HG02588 (cell line): ENCODE measurements around the gene FAM110C.
"Not testable (repeated sequence)": the region's sequence is repeated elsewhere in the genome, so short reads cannot be mapped to it uniquely, and the experiment has no call there.

Experiments
- ATAC-seq: cut with Tn5 transposase; IDR thresholded peaks from one replicate; pipeline ENCODE4 v1.9.1; 2021; ENCODE audit warnings: mild to moderate bottlenecking, moderate library complexity; ENCODE audit not compliant: unreplicated experiment

FAM110C gene, protein sequence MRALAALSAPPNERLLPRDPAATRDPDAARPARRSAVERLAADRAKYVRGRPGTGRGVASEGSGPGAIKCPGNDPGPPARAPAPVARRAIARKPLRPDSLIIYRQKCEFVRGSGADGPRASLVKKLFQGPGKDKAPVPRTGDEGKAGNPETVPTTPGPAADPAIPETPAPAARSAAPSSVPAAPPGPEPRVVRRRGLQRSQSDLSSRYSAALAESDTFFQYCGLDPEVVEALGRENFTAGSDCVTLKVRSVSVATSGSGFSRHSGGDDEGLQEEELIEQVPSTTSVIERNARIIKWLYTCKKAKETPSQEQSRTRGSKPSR

DNA sequence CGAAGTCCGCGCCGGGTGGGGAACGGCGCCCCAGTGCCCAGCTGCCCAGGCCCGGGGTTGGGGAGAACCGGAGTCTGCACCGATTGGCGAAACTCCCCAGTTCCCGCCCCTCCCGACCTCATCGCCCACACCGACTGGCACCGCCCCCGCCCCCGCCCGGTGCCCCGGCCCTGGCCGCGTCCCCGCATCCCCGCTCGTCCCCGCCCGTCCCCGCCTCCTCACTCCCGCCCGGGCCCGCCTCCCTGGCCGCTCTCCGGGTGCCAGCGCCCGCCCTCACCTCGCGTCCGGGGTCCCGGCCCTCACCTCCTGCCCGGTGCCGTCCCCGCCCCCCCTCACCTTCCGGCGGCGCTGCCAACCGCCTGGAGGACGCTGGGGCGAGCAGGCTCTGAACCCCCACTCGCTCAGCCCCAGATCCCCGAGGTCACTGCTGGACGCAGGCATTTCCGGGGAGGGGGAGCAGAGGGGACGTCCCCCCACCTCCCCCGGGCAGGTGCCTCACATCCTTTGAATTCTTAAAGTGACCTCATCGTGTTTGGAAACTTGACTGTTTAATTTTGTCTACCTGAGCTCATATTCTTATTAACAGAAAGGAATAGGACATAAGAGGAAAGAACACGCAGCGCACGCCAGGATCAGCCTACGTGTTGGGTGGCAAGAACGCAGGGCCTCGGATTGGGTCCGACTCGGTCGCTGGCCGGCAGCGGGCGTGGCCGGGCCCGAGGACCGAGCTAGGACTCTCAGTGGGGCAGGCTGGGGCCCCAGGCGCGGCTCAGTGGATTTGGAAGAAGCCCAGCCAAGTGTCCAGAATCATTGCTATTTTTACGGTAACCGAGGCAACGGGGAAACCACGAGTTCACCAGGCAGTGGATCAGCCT is at the start of gene FAM110C:
FAM110C (minus strand) TSS at position 35 of the 875 bp plus-strand sequence. CDS start 120 bp downstream, outside the sequence.
- ATAC-seq, result no peak

DNA sequence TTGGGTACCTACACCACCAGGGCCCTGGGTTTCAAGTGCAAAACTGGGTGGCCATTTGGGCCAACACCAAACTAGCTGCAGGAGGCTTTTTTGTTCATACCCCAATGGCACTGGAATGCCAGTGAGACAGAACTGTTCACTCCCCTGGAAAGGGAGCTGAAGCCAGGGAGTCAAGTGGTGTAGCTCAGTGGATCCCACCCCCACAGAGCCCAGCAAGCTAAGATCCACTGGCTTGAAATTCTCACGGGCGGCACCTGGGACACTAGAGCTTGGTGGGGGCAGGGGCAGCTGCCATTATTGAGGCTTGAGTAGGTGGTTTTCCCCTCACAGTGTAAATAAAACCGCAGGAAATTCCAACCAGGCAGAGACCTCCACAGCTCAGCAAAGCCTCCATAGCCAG is 46.0 kb upstream of the FAM110C start:
- no peak for ATAC-seq

DNA sequence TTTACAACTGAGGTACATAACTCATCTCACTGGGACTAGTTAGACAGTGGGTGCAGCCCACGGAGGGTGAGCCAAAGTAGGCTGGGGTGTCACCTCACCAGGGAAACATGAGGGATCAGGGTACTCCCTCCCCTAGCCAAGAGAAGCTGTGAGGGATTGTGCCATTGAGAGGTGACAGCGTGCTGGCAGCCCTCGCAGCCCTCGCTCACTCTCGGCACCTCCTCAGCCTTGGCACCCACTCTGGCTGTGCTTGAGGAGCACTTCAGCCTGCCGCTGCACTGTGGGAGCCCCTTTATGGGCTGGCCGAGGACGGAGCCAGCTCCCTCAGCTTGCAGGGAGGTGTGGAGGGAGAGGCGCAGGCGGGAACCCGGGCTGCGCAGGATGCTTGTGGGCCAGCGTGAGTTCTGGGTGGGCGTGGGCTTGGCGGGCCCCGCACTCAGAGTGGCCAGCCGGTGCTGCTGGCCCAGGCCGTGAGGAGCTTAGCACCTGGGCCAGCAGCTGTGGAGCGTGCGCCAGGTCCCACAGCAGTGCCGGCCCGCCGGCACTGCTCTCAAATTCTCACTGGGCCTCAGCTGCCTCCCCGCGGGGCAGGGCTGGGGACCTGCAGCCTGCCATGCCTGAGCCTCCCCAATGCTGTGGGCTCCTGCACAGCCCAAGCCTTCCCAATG is 44.5 kb upstream of the FAM110C start:
- no peak for ATAC-seq

DNA sequence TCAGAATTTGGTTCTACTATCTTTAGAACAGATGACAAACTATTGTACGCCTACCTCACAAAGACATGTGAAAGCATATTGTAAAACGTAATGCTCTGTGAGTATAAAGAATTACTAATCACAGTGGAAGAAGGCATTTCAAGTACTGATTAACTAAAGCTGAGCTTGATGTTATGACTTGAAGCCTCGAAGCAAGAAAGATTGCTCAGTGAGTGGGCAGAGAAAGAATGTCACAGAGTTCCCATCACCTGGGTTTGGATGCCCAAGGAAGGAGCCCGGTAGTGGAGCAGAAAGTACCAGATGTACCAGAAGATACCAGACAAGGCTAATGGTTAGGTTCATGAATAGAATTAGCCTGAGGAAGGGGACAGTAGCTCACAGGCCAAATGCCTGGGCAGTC is 39.5 kb upstream of the FAM110C start:
- no peak for ATAC-seq

DNA sequence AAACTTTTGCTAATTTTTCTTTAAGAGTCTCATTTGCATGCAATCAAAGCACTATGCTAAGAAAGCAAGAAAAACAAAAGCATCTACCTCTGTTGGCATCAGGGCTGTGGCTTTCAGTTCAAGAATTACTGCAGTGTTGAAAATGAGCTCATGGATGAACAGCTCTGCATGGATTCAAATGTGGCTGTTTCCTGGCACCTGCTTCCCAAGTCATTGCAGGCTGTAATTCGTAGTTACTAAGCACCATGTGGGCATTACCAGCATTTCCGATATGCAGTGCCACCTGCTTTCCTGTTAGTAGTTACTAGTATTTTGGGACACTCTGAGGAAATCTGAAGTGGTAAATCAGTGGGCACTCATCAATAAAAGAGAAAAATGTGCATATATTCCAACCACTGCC is 37.8 kb upstream of the FAM110C start:
- ATAC-seq, result no peak

DNA sequence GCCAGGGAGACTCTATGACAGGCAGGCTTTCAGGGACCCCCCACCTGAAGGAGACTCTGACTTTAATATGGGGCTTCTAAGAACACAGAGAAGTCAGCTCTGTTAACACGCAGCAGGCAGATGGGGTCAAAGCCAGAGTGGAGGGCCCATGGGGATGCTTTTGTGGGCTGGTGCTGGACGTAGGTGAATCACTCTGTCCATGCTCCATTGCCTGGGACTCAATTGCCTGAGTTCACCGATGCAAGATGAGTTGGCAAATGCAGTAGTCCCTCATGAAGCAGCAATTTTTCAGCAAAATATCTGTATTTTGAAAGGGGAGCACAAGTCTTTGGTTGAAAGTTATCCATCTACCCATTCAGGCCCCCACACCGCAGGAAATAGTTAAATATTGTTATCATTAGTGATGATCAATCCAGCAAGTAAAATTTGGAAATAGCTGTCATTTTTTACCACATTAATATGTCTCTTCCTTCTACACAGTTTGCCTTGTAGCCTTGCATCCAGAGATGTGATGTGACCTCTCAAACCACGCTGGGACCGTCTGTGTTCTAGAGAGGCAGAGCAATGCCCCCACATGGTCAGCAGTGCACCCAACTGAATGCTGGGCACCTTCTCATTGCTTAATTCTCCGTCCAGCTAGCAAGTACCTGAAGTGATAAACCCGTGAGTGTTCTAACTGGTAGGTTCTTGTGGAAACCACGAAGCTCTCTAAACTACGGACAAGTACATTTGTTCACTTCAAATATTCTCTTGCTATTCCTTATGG is 34.8 kb upstream of the FAM110C start:
- ATAC-seq, result no peak

DNA sequence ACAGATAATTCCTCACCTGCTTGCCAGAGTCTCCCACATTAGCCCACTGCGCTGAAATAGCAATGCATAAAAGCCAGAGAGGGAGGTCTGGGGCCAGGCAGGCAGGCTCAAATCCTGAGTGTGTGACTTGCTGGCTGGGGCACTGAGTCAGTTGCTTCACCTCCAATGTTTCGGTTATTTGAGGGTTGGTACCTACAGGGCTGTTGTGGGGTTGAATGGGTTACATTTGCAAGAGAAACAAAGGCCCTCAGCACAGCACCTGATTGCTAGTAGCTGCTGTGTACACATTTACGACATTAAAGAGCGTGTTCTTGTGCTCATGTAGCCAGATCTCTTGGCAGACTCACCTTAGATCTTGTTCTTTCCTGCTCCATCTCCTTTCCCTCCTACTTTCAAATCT is 34.1 kb upstream of the FAM110C start:
- ATAC-seq, result no peak

DNA sequence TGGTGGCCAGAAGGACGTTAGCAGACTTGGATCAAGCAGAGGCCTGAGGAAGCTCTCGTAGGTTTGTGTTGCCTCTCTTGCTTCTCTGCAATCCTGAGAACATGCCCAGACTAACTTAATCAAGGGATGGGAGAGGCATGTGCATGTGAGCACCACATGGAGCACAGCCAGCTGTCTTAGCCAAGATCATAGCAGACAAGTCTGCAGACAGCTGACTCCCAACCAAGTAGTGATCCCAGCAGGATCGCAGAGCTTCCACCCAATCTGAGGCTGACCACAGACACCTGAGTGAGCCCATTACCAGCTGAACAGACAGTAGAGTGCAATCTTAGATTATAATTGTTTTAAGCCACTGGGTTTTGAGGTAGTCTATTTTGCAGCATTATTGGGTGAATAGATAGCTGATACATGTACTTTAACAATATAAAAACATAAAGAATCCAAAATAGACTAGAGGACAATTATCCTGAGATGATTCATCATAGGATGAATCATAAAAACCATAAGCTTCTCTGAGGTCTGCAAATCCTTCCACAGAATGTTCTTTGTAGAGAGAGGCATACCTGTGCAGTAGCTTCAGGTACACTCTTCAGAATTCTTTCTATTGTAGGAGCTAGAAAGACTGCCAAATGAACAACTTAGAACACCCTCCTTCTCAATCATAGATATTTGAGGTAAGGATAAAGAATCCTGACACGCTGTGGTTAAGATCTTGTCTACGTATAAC is 25.2 kb upstream of the FAM110C start:
- no peak for ATAC-seq

DNA sequence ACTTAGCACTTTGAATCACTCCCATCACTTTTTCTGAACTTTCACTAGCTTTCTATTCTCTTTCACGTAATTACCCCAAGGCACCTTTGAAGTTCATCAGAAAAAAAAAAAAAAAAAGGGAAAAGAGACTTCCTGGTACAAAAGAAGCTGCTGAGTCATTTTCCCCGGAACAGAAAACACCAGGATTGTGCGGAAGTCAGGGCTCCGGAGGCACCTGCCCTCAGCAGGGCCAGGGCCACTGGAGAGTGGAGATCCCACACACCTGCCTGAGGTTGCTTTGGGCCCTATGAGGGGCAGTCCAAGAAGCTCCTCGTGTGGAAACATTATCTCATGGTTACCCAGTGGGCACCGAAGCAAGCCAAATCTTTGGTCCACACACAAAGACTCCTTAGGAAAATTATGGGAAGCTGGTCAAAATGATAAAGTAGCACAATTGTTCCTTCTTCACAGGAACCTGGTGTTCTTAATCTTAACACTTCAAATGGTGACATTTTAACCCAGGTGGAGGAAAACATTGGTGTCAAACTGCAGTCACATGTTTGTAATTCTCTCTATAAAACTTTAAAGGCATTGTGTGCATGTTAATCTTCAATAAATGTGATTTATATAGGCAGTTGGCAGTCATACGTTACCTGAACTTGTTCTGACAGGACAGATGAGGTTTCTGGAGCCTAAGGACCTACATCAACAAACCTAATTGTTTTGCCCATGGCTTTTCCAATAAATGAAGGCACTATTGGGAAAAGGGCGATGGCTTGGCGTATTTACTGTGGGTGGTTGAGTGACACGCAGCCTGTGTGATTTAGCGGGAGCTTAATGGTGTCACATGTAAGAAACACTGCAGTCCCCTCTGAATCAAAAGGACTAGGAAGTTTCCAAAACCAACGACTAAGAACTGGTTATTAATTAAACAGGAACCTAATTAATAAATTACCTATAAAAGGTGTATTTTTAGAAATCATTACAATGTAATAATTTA is 23.4 kb upstream of the FAM110C start:
- no peak for ATAC-seq

DNA sequence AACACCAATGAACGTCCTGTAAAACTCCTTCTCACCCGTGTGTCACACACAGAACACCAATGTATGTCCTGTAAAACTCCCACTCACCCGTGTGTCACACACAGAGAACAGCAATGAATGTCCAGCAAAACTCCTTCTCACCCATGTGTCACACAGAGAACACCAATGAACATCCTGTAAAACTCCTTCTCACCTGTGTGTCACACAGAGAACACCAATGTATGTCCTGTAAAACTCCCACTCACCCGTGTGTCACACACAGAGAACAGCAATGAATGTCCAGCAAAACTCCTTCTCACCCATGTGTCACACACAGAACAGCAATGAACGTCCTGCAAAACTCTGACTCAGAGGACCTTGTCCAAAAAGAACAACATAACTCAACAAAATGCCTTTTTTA is 22.3 kb upstream of the FAM110C start:
- not testable (repeated sequence) for ATAC-seq

DNA sequence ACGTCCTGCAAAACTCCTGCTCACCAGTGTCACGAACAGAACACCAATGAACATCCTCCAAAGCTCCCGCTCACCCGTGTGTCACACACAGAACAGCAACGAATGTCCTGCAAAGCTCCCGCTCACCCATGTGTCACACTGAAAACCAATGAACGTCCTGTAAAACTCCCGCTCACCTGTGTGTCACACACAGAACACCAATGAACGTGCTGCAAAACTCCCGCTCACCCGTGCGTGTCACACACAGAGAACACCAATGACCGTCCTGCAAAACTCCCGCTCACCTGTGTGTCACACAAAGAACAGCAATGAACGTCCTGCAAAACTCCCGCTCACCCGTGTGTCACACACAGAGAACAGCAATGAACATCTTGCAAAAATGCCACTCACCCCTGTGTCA is 20.5 kb upstream of the FAM110C start:
- no peak for ATAC-seq

DNA sequence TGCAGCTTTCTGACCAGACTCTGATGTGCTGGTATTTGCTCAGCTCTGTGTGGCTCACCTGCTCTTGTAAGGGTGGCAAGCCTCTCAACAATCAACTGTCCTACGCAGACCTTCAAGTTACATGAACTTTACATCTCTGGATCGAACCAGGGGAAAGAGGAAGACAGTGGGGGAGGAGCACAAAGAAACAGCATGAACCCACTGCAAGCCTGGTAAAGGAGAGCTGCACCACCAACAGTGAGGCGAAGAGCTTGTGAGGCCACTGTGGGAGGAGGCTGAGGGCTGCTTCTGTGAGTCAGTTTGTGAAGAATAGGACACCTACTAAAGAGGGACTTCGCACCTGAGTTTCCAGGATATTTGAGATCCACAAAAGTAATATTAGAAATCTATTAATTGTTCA is 18.8 kb upstream of the FAM110C start:
- no peak for ATAC-seq

DNA sequence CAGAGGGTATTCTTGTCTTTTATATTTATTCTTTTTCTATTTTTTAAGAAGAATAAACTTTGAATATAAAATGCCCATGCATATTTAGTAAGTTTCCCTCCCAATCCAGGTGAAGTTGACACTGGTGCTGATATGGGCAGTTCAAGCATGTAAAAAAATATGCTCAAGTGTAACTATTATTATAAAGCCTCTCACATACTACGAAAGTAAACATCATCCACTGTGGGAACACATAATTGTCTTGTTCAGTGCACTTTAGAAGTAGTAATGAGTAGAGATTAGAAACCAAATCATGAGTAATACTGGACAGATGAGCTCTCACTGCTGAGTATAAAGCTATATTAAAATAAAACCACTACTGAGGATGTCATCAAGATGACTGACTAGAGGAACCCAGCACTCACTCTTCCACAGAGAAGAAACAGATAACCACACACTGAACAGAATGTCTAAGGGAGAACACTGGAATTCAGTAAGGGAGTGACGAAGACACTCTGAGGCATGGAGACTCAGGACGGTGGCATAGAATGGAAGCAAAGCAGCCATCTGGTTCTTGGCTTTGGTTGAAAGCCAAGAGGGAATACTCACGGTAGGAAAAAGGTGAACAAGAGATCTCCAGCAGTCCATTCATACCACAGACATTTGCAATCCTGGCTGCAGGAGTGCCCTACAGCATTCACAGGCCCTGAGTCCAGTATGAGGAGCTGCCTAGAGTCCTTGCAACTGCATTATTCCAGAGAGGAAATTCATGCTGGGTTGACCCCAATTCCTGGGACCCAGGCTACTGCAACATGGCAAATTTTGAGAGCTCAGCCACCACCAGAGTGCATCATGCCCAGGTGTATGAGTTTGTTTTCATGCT is 9.5 kb upstream of the FAM110C start:
- ATAC-seq, result no peak

DNA sequence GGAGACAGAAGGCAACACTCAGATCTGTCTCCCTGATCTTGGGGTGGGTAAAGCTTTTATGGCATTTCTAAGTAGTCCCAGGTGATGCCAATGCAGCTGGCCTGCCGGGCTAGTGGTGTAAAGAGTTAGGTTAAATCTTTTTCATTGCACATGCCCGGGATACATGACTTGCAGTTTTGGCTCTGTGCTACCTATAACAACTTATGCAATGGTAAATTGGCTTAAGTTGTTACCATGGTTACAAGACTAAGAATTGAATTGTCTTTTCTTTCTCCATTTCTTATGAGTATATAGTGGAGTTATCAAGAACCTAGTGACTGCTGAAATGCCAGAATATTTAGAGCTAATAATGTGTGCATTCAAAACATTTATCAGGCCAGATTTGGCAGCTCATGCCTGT is 5.3 kb upstream of the FAM110C start:
- ATAC-seq, result no peak

DNA sequence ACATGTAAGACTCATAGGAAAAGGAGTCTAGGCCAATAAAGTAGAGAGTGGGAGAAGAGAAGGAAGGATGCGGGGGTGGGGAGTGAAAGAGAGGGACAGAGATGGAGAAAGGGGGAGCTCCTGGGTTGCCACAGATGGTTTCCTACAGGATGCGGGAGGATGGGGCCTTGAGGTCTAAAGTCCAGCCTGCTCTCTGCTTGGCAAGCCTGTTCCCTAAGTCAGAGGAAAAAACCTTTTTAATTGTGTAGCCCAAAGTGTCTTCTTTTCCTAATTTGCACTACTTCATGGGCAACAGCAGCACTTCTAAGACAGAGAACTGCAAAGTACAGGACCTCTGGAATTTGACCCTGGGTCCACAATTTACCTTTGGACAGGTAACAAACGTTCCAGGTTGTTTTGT is 1.4 kb upstream of the FAM110C start:
- ATAC-seq, result no peak

DNA sequence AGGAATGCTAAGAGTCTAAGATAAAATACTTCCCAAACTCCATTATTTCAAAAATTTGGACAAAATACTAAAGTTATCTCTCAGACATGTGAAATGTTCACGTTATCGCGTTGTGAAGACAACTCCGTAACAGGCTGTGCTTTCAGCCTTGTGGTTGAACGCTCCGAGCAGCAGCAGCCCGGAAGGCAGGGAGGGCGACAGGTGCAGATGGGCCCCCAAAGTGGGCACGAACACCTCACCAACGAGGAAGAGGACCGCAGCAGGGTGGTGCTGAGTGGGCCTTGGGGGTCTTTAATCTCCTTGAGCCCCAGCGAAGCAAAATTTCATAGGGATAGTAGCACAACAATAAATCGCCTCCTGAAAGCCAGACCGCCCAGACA is 1.0 kb upstream of the FAM110C start:
- no peak for ATAC-seq

DNA sequence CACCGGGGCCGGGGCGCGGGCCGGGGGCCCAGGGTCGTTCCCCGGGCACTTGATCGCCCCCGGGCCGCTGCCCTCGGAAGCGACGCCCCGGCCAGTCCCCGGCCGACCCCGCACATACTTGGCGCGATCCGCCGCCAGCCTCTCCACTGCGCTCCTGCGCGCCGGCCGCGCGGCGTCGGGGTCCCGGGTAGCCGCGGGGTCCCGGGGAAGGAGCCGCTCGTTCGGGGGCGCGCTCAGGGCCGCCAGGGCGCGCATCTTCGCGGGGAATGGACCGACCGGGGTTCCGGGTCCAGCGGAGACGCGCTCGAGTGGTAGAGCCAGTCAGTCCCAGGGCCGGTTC is 204 bp downstream of the FAM110C start:
- ATAC-seq, result no peak

DNA sequence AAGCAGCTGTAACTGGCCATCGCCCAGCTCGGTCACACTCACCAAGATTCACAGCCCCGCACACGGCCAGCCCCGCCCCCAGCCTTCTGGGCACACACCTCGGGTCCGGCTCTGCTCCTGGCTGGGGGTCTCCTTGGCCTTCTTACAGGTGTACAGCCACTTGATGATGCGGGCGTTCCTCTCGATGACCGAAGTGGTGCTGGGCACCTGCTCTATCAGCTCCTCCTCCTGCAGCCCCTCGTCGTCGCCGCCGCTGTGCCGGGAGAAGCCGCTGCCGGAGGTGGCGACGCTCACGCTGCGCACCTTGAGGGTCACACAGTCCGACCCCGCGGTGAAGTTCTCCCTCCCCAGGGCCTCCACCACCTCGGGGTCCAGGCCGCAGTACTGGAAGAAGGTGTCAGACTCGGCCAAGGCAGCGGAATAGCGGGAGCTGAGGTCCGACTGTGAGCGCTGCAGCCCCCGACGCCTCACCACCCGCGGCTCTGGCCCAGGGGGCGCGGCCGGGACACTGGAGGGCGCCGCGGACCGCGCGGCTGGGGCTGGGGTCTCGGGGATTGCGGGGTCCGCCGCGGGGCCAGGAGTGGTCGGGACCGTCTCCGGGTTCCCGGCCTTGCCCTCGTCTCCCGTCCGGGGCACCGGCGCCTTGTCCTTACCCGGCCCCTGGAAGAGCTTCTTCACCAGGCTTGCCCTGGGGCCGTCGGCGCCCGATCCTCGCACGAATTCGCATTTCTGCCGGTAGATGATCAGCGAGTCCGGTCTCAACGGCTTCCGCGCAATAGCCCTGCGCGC is 769 bp downstream of the FAM110C start:
- ATAC-seq, result no peak
